HG02759 (cell line): ENCODE data around the gene ZBTB43.
"Not testable (repeated sequence)": the region's sequence is repeated elsewhere in the genome, so short reads cannot be mapped to it uniquely, and the experiment has no call there.

Source experiments
- ATAC-seq: cut with Tn5 transposase; IDR thresholded peaks from one replicate; pipeline ENCODE4 v1.9.1; 2021; ENCODE audit warnings: mild to moderate bottlenecking, moderate library complexity; ENCODE audit not compliant: unreplicated experiment

Gene ZBTB43

GRCh38 chr9:126804696-126805553, at the start of gene ZBTB43:
ZBTB43 (plus strand) TSS chr9:126805040; CDS start chr9:126832510, 27,470 bp downstream.
- peak; percentile 81 for ATAC-seq

GRCh38 chr9:126755317-126755875, 49.4 kb upstream of the ZBTB43 start:
- no peak for ATAC-seq

- no peak for ATAC-seq
Measured at GRCh38 chr9:126756238-126756637, 48.6 kb upstream of the ZBTB43 start.

GRCh38 chr9:126756876-126757415, 47.9 kb upstream of the ZBTB43 start:
- ATAC-seq: no peak

- ATAC-seq: no peak
Measured at GRCh38 chr9:126758916-126759585, 45.8 kb upstream of the ZBTB43 start.

- no peak for ATAC-seq
Measured at GRCh38 chr9:126761274-126761673, 43.6 kb upstream of the ZBTB43 start.

- ATAC-seq: no peak
Measured at GRCh38 chr9:126763130-126763764, 41.6 kb upstream of the ZBTB43 start.

GRCh38 chr9:126773004-126773607, 31.7 kb upstream of the ZBTB43 start:
- no peak for ATAC-seq

GRCh38 chr9:126775926-126776325, 28.9 kb upstream of the ZBTB43 start:
- no peak for ATAC-seq

- ATAC-seq: no peak
Measured at GRCh38 chr9:126777733-126778132, 27.1 kb upstream of the ZBTB43 start.

- no peak for ATAC-seq
Measured at GRCh38 chr9:126778141-126778540, 26.7 kb upstream of the ZBTB43 start.

- ATAC-seq: not testable (repeated sequence)
Measured at GRCh38 chr9:126778696-126779095, 26.1 kb upstream of the ZBTB43 start.

GRCh38 chr9:126781186-126782052, 23.4 kb upstream of the ZBTB43 start:
- ATAC-seq: no peak

- ATAC-seq: no peak
Measured at GRCh38 chr9:126782053-126782388, 22.8 kb upstream of the ZBTB43 start.

GRCh38 chr9:126783949-126784348, 20.9 kb upstream of the ZBTB43 start:
- ATAC-seq: no peak

- ATAC-seq: no peak
Measured at GRCh38 chr9:126784401-126784800, 20.4 kb upstream of the ZBTB43 start.

GRCh38 chr9:126784841-126785240, 20.0 kb upstream of the ZBTB43 start:
- not testable (repeated sequence) for ATAC-seq

- no peak for ATAC-seq
Measured at GRCh38 chr9:126788046-126788445, 16.8 kb upstream of the ZBTB43 start.

- ATAC-seq: no peak
Measured at GRCh38 chr9:126788634-126789349, 16.0 kb upstream of the ZBTB43 start.
